Hippocampal formation (tissue), 2 donors: ENCODE measurements around the gene EDDM3A.
"Not testable (repeated sequence)": the region's sequence is repeated elsewhere in the genome, so short reads cannot be mapped to it uniquely, and the experiment has no call there.

Source experiments
- DNase-seq, 2 donors: peaks; one replicate each; lab custom pipeline; 2025; lab: John Stamatoyannopoulos, UW

EDDM3A gene

GRCh38 chr14:20745571-20746358 lies at the start of gene EDDM3A:
TSS of gene EDDM3A (plus strand) at chr14:20745887. CDS start at chr14:20747581, 1,694 bp downstream.
- no peak for DNase-seq

GRCh38 chr14:20696764-20697163 lies 48.9 kb upstream of the EDDM3A start:
- no peak for DNase-seq

- DNase-seq = peak; percentile 69 to 72
Measured at GRCh38 chr14:20697273-20698017, 48.2 kb upstream of the EDDM3A start.

GRCh38 chr14:20698018-20698329 lies 47.7 kb upstream of the EDDM3A start:
- DNase-seq = no peak

- DNase-seq = no peak
Measured at GRCh38 chr14:20698934-20699333, 46.8 kb upstream of the EDDM3A start.

GRCh38 chr14:20699931-20700330 lies 45.8 kb upstream of the EDDM3A start:
- DNase-seq = no peak

GRCh38 chr14:20700965-20701364 lies 44.7 kb upstream of the EDDM3A start:
- not testable (repeated sequence) for DNase-seq

GRCh38 chr14:20706657-20707355 lies 38.9 kb upstream of the EDDM3A start:
- DNase-seq = no peak

GRCh38 chr14:20707622-20708021 lies 38.1 kb upstream of the EDDM3A start:
- no peak for DNase-seq

GRCh38 chr14:20711261-20711660 lies 34.4 kb upstream of the EDDM3A start:
- DNase-seq = no peak

GRCh38 chr14:20711685-20712084 lies 34.0 kb upstream of the EDDM3A start:
- DNase-seq = no peak

- no peak for DNase-seq
Measured at GRCh38 chr14:20712904-20713303, 32.8 kb upstream of the EDDM3A start.

- peak in 1 of 2 donors; percentile 26 for DNase-seq
Measured at GRCh38 chr14:20714593-20715250, 31.0 kb upstream of the EDDM3A start.

- DNase-seq = no peak
Measured at GRCh38 chr14:20719777-20720176, 25.9 kb upstream of the EDDM3A start.

GRCh38 chr14:20720741-20721140 lies 24.9 kb upstream of the EDDM3A start:
- DNase-seq = no peak

GRCh38 chr14:20722016-20722415 lies 23.7 kb upstream of the EDDM3A start:
- no peak for DNase-seq

- DNase-seq = no peak
Measured at GRCh38 chr14:20723488-20723887, 22.2 kb upstream of the EDDM3A start.

- DNase-seq = not testable (repeated sequence)
Measured at GRCh38 chr14:20726121-20726520, 19.6 kb upstream of the EDDM3A start.

- DNase-seq = no peak
Measured at GRCh38 chr14:20726531-20726930, 19.2 kb upstream of the EDDM3A start.

GRCh38 chr14:20730891-20731290 lies 14.8 kb upstream of the EDDM3A start:
- DNase-seq = no peak

- DNase-seq = no peak
Measured at GRCh38 chr14:20732477-20732876, 13.2 kb upstream of the EDDM3A start.

- DNase-seq = no peak
Measured at GRCh38 chr14:20732979-20733635, 12.6 kb upstream of the EDDM3A start.
